GDM1 (cell line): ENCODE data around the gene CABCOCO1.
"Not testable (repeated sequence)": the region's sequence is repeated elsewhere in the genome, so short reads cannot be mapped to it uniquely, and the experiment has no call there.

Source experiments
- DNase-seq: peaks from one replicate; lab custom pipeline; 2025; lab: John Stamatoyannopoulos, UW

The CABCOCO1 gene

GRCh38 chr10:61719475-61719874 lies 56.7 kb downstream of the CABCOCO1 start:
- not testable (repeated sequence) for DNase-seq

- no peak for DNase-seq
Observed at GRCh38 chr10:61719906-61720305, 57.2 kb downstream of the CABCOCO1 start.

GRCh38 chr10:61721431-61721830 lies 58.7 kb downstream of the CABCOCO1 start:
- DNase-seq, result no peak

- DNase-seq, result not testable (repeated sequence)
Observed at GRCh38 chr10:61725221-61725620, 62.5 kb downstream of the CABCOCO1 start.

GRCh38 chr10:61729596-61729995 lies 66.9 kb downstream of the CABCOCO1 start:
- no peak for DNase-seq

GRCh38 chr10:61730671-61731070 lies 67.9 kb downstream of the CABCOCO1 start:
- DNase-seq, result no peak

GRCh38 chr10:61731638-61732037 lies 68.9 kb downstream of the CABCOCO1 start:
- DNase-seq, result no peak

GRCh38 chr10:61732629-61733278 lies 70.0 kb downstream of the CABCOCO1 start:
- DNase-seq, result no peak

- peak; percentile 16 for DNase-seq
Observed at GRCh38 chr10:61733358-61733940, 70.7 kb downstream of the CABCOCO1 start.

GRCh38 chr10:61735882-61736281 lies 73.2 kb downstream of the CABCOCO1 start:
- no peak for DNase-seq

GRCh38 chr10:61737455-61737854 lies 74.7 kb downstream of the CABCOCO1 start:
- DNase-seq, result not testable (repeated sequence)

GRCh38 chr10:61742812-61743211 lies 80.1 kb downstream of the CABCOCO1 start:
- DNase-seq, result no peak

GRCh38 chr10:61744469-61744868 lies 81.7 kb downstream of the CABCOCO1 start:
- DNase-seq, result no peak

- DNase-seq, result no peak
Observed at GRCh38 chr10:61746377-61746776, 83.6 kb downstream of the CABCOCO1 start.

GRCh38 chr10:61747307-61747706 lies 84.6 kb downstream of the CABCOCO1 start:
- no peak for DNase-seq

- DNase-seq, result no peak
Observed at GRCh38 chr10:61749291-61749690, 86.6 kb downstream of the CABCOCO1 start.

- DNase-seq, result peak; percentile 83
Observed at GRCh38 chr10:61750943-61751471, 88.3 kb downstream of the CABCOCO1 start.

- no peak for DNase-seq
Observed at GRCh38 chr10:61751599-61751998, 88.9 kb downstream of the CABCOCO1 start.

- DNase-seq, result peak; percentile 60
Observed at GRCh38 chr10:61752111-61753011, 89.6 kb downstream of the CABCOCO1 start.

- no peak for DNase-seq
Observed at GRCh38 chr10:61753453-61753852, 90.7 kb downstream of the CABCOCO1 start.

GRCh38 chr10:61754587-61755550 lies 92.1 kb downstream of the CABCOCO1 start:
- no peak for DNase-seq
